H1 (cell line): ENCODE measurements around the gene ZNF470. TPM values are rescaled to one million over a fixed set of nuclear protein-coding genes. Genes with fewer than 3 reads are reported as not detected.

Experiments used
- CTCF ChIA-PET: fragments of 300-600 bp; sonication (Branson Sonifier 250); formaldehyde crosslinking; loops from one replicate; lab custom pipeline; 2021; ENCODE audit not compliant: partially characterized antibody; lab: Charles Lee
- POLR2A ChIA-PET: fragments of 300-600 bp; sonication (Branson Sonifier 250); formaldehyde crosslinking; loops from one replicate; lab custom pipeline; 2021; ENCODE audit warnings: inconsistent platforms; ENCODE audit not compliant: partially characterized antibody; lab: Charles Lee
- DNase-seq, 2 experiments: peaks; one replicate each; pipeline versions ENCODE4 v3.0.0 to v3.0.0-alpha.2; 2010 to 2022; ENCODE audit warnings: low spot score in 2 of 2, low read depth in 1 of 2, mixed read lengths in 1 of 2
- FAIRE-seq: peaks from 2 replicates; lab custom pipeline; 2011; peaks lifted over from hg19 to GRCh38; lab: Jason Lieb, UNC
- H2AFZ ChIP-seq: 2 replicates; pipeline ENCODE4 v1.8.1; 2012; ENCODE audit warnings: low read length, inconsistent platforms
- H2AK5ac ChIP-seq: 2 replicates; pipeline ENCODE4 v1.6.1; 2013; ENCODE audit warnings: low read depth, low read length
- H2BK120ac ChIP-seq: replicated peaks from 2 replicates; pipeline ENCODE3; 2013; ENCODE audit warnings: low read depth, low read length, inconsistent platforms
- H2BK12ac ChIP-seq: 2 replicates; pipeline ENCODE4 v1.6.1; 2013; ENCODE audit warnings: low read depth, low read length
- H2BK15ac ChIP-seq: 2 replicates; pipeline ENCODE4 v1.6.1; 2013; ENCODE audit warnings: low read length
- H2BK20ac ChIP-seq: 2 replicates; pipeline ENCODE4 v1.6.1; 2013; ENCODE audit warnings: low read length
- H2BK5ac ChIP-seq: 2 replicates; pipeline ENCODE4 v1.6.1; 2013; ENCODE audit warnings: low read depth, low read length
- H3K14ac ChIP-seq: 2 replicates; pipeline ENCODE4 v1.6.1; 2013; ENCODE audit warnings: inconsistent platforms; ENCODE audit not compliant: insufficient read length
- H3K18ac ChIP-seq: 2 replicates; pipeline ENCODE4 v1.6.1; 2013; ENCODE audit warnings: low read length; ENCODE audit errors: extremely low read depth
- H3K23ac ChIP-seq: 2 replicates; pipeline ENCODE4 v1.6.1; 2013; ENCODE audit warnings: inconsistent platforms; ENCODE audit not compliant: insufficient read length
- H3K23me2 ChIP-seq: 2 replicates; pipeline ENCODE4 v1.6.1; 2013; ENCODE audit warnings: low read depth, low read length
- H3K27ac ChIP-seq: 2 replicates; pipeline ENCODE4 v1.6.1; 2011; ENCODE audit warnings: low read depth, low read length, inconsistent platforms
- H3K27me3 ChIP-seq, 4 experiments: replicated peaks in 1 of 4; 1 replicate in 1 of 4; 2 replicates in 3 of 4; pipeline versions ENCODE4 v1.6.1 to v1.8.1; 2011 to 2013; ENCODE audit warnings: low read length in 3 of 4, mild to moderate bottlenecking in 3 of 4, inconsistent platforms in 2 of 4, mixed read lengths in 2 of 4, moderate library complexity in 1 of 4; ENCODE audit not compliant: control insufficient read depth in 3 of 4, insufficient read depth in 3 of 4; ENCODE audit errors: extremely low read depth in 1 of 4
- H3K36me3 ChIP-seq, 4 experiments: 2 replicates each; pipeline versions ENCODE4 v1.6.1 to v1.8.1; 2011 to 2013; ENCODE audit warnings: mild to moderate bottlenecking in 4 of 4, low read length in 3 of 4, moderate library complexity in 2 of 4, control low read depth in 1 of 4, inconsistent platforms in 1 of 4; ENCODE audit not compliant: insufficient read depth in 4 of 4, control insufficient read depth in 2 of 4
- H3K4ac ChIP-seq: replicated peaks from 2 replicates; pipeline ENCODE3; 2013; ENCODE audit warnings: low read length, low read depth, mixed read lengths, inconsistent platforms; ENCODE audit not compliant: insufficient read length
- H3K4me1 ChIP-seq, 4 experiments: replicated peaks in 1 of 4; 1 replicate in 1 of 4; 2 replicates in 3 of 4; pipeline versions ENCODE4 v1.6.1 to v1.8.1; 2011 to 2013; ENCODE audit warnings: low read length in 3 of 4, inconsistent platforms in 2 of 4, mixed read lengths in 1 of 4; ENCODE audit not compliant: insufficient read depth in 4 of 4, control insufficient read depth in 3 of 4
- H3K4me2 ChIP-seq, 2 experiments: 2 replicates each; pipeline versions ENCODE4 v1.6.1 to v1.8.1; 2011 to 2013; ENCODE audit warnings: low read depth in 2 of 2, low read length in 2 of 2, control low read depth in 1 of 2, inconsistent platforms in 1 of 2, mild to moderate bottlenecking in 1 of 2; ENCODE audit not compliant: insufficient read depth in 1 of 2
- H3K4me3 ChIP-seq, 4 experiments: fragments of 200-600, 300-600 bp in 1 of 4; sonication (generic), shearing (Covaris generic), sonication (Bioruptor Twin) in 1 of 4; 2 replicates each; pipeline versions ENCODE4 v1.5.1 to v1.8.1; 2011 to 2016; ENCODE audit warnings: low read length in 4 of 4, low read depth in 3 of 4, control low read depth in 2 of 4, inconsistent platforms in 2 of 4, mild to moderate bottlenecking in 2 of 4, mixed read lengths in 1 of 4, moderate library complexity in 1 of 4; ENCODE audit not compliant: insufficient read depth in 2 of 4; ENCODE audit errors: extremely low read depth in 1 of 4
- H3K56ac ChIP-seq: replicated peaks from 2 replicates; pipeline ENCODE3; 2013; ENCODE audit warnings: low read depth, mild to moderate bottlenecking, mixed read lengths, low read length, inconsistent platforms; ENCODE audit not compliant: insufficient read length
- H3K79me1 ChIP-seq: 2 replicates; pipeline ENCODE4 v1.6.1; 2013; ENCODE audit warnings: low read depth, low read length, control low read depth
- H3K79me2 ChIP-seq, 2 experiments: 2 replicates each; pipeline versions ENCODE4 v1.6.1 to v1.8.1; 2012 to 2013; ENCODE audit warnings: low read length in 2 of 2, mild to moderate bottlenecking in 2 of 2, inconsistent platforms in 1 of 2; ENCODE audit not compliant: insufficient read depth in 2 of 2, control insufficient read depth in 1 of 2
- H3K9ac ChIP-seq, 4 experiments: replicated peaks in 1 of 4; 1 replicate in 1 of 4; 2 replicates in 3 of 4; pipeline versions ENCODE4 v1.6.1 to v1.8.1; 2011 to 2013; ENCODE audit warnings: low read depth in 3 of 4, low read length in 3 of 4, control low read depth in 2 of 4, mild to moderate bottlenecking in 2 of 4, moderate library complexity in 2 of 4, inconsistent platforms in 1 of 4; ENCODE audit errors: extremely low read depth in 1 of 4
- H3K9me3 ChIP-seq, 2 experiments: 2 replicates each; pipeline versions ENCODE4 v1.6.1 to v1.8.1; 2012 to 2013; ENCODE audit warnings: mild to moderate bottlenecking in 2 of 2, moderate library complexity in 2 of 2, control low read depth in 1 of 2, inconsistent platforms in 1 of 2, low read depth in 1 of 2, low read length in 1 of 2, mixed read lengths in 1 of 2; ENCODE audit not compliant: insufficient read depth in 2 of 2
- H4K20me1 ChIP-seq, 2 experiments: replicated peaks in 1 of 2; 2 replicates each; pipeline versions ENCODE3 to v1.8.1; 2011 to 2013; ENCODE audit warnings: inconsistent platforms in 2 of 2, low read length in 2 of 2, mild to moderate bottlenecking in 1 of 2; ENCODE audit not compliant: insufficient read depth in 2 of 2, control insufficient read depth in 1 of 2
- H4K5ac ChIP-seq: 2 replicates; pipeline ENCODE4 v1.6.1; 2013; ENCODE audit warnings: low read length, low read depth, mixed read lengths, inconsistent platforms; ENCODE audit not compliant: insufficient read length
- H4K8ac ChIP-seq: 2 replicates; pipeline ENCODE4 v1.8.0; 2013; ENCODE audit warnings: mild to moderate bottlenecking, moderate library complexity, low read length, inconsistent platforms; ENCODE audit not compliant: insufficient read depth; ENCODE audit errors: extremely low read depth
- H4K91ac ChIP-seq: replicated peaks from 2 replicates; pipeline ENCODE3; 2013; ENCODE audit warnings: low read length, mixed read lengths, inconsistent platforms; ENCODE audit not compliant: insufficient read length
- BACH1 ChIP-seq: IDR thresholded peaks from 2 replicates; pipeline ENCODE4 v1.6.1; 2012; ENCODE audit warnings: low read length, improper control_type of control experiment
- CBX5 ChIP-seq: fragments of 300-800, 300-1000 bp; sonication (generic); IDR thresholded peaks from 2 replicates; pipeline ENCODE4 v1.7.1; 2016; ENCODE audit warnings: antibody characterized with exemption, low read length, low read depth
- CREB1 ChIP-seq: IDR thresholded peaks from 2 replicates; pipeline ENCODE4 v1.6.1; 2012; ENCODE audit warnings: inconsistent platforms
- GTF2F1 ChIP-seq: IDR thresholded peaks from 2 replicates; pipeline ENCODE4 v1.6.1; 2012; ENCODE audit warnings: low read depth, low read length, improper control_type of control experiment, borderline replicate concordance
- JUN ChIP-seq: IDR thresholded peaks from 2 replicates; pipeline ENCODE4 v1.6.1; 2011; ENCODE audit warnings: low read depth, mild to moderate bottlenecking, improper control_type of control experiment, low read length
- MAFK ChIP-seq: IDR thresholded peaks from 2 replicates; pipeline ENCODE4 v1.6.1; 2012; ENCODE audit warnings: low read depth, mild to moderate bottlenecking, improper control_type of control experiment, low read length
- NANOG ChIP-seq: IDR thresholded peaks from 2 replicates; pipeline ENCODE4 v1.6.1; 2011; ENCODE audit warnings: low read length, low read depth, mild to moderate bottlenecking, inconsistent platforms; ENCODE audit not compliant: insufficient read depth, poor library complexity, severe bottlenecking
- POLR2A ChIP-seq, 2 experiments: IDR thresholded peaks; 1 replicate in 1 of 2; 2 replicates in 1 of 2; pipeline ENCODE4 v1.6.1; 2011; ENCODE audit warnings: low read depth in 2 of 2, low read length in 2 of 2, mild to moderate bottlenecking in 2 of 2; ENCODE audit errors: control extremely low read depth in 1 of 2
- RXRA ChIP-seq: IDR thresholded peaks from 2 replicates; pipeline ENCODE4 v1.6.1; 2011; ENCODE audit warnings: low read depth, mild to moderate bottlenecking, low read length, moderate library complexity; ENCODE audit not compliant: insufficient read depth
- SAP30 ChIP-seq: fragments of 300-600 bp; sonication (generic); IDR thresholded peaks from 2 replicates; pipeline ENCODE4 v1.7.1; 2012; ENCODE audit warnings: low read length, moderate library complexity, mild to moderate bottlenecking, inconsistent platforms; ENCODE audit not compliant: insufficient read depth, insufficient replicate concordance
- SP1 ChIP-seq: IDR thresholded peaks from 2 replicates; pipeline ENCODE4 v1.6.1; 2011; ENCODE audit warnings: low read depth, low read length
- SP2 ChIP-seq: IDR thresholded peaks from 2 replicates; pipeline ENCODE4 v1.6.1; 2012; ENCODE audit warnings: mild to moderate bottlenecking, low read length, inconsistent platforms
- SRF ChIP-seq: IDR thresholded peaks from 2 replicates; pipeline ENCODE4 v1.6.1; 2011; ENCODE audit warnings: mild to moderate bottlenecking, low read depth, low read length, moderate library complexity
- SUZ12 ChIP-seq: fragments of 200-600 bp; sonication (generic); IDR thresholded peaks from 2 replicates; pipeline ENCODE4 v1.6.1; 2012; ENCODE audit warnings: mild to moderate bottlenecking, inconsistent platforms, low read length, moderate library complexity, mixed read lengths
- TAF7 ChIP-seq: optimal IDR thresholded peaks from 2 replicates; pipeline ENCODE3; 2011; ENCODE audit warnings: low read depth, mild to moderate bottlenecking, inconsistent platforms, low read length, moderate library complexity, borderline replicate concordance
- TEAD4 ChIP-seq: IDR thresholded peaks from 2 replicates; pipeline ENCODE4 v1.6.1; 2012; ENCODE audit warnings: low read depth, low read length, inconsistent platforms, mixed read lengths
- WGBS, 2 experiments: shearing (Covaris generic) in 1 of 2; methylation state at CpG; one replicate each; pipeline versions ENCODE4 v1.1.6 to v1.1.7; 2013 to 2015; ENCODE audit warnings: low lambda C conversion rate in 2 of 2, mixed read lengths in 2 of 2, inconsistent platforms in 1 of 2, low coverage in 1 of 2, missing lambda C conversion rate in 1 of 2; ENCODE audit not compliant: insufficient replicate concordance in 2 of 2, insufficient coverage in 1 of 2, insufficient read length in 1 of 2; ENCODE audit errors: extremely low coverage in 1 of 2, missing lambda C conversion rate in 1 of 2; 5-methylcytosine and 5-hydroxymethylcytosine counted together
- polyA plus RNA-seq, 7 experiments: library from polyadenylated mRNA; depleted of rRNA in 3 of 7; stranded (reverse) in 5 of 7; unstranded in 2 of 7; fragments of >200 nt in 5 of 7; fragments of 200-250 nt in 2 of 7; gene quantifications; 1 replicate in 5 of 7; 2 replicates in 1 of 7; 4 replicates in 1 of 7; pipeline versions ENCODE4 v1.2.1 to v1.2.3, GENCODE V29; 2011 to 2013; ENCODE audit warnings: missing spikeins in 2 of 7, mixed read lengths in 2 of 7
- total RNA-seq: library from RNA; stranded (reverse); fragmentation: NEBNext Ultra II Directional; extraction: Animal tissue kit (Norgen Biotek cat#: 25700); gene quantifications from 2 replicates; pipeline ENCODE4 v1.2.1, GENCODE V29; 2021

Gene ZNF470
- total and polyA plus RNA-seq, 2 of the 8 experiments (the other 6 are each of a cell fraction or from before 2014, with no cell fraction given): 2.0 to 8.8 TPM

DNA sequence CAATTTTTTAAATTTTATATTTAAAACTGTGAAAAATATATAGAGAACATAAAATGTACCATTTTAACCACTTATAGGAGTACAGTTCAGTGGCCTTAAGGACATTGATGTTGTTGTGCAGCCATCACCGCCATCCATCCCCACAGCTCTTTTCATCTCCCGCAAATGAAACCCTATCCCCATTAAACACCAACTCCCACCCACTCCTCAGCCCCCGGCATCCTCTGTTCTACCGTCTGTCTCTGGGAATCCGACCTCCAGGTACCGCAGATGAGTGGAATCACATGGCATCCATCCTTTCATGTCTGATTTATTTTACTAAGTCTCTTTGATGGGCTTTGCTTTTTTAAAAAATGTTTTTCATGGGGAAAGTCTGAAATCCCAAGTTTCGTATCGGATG lies 51.9 kb downstream of the ZNF470 start:
- Histone ChIP-seq H2BK20ac (no peak overlapping the region), H3K9me3 (peaks cover 32 to 67% of the 10 kb centered on the region in 2 experiments; a peak in 3 of 4 replicates), H4K8ac (no peak overlapping the region), H3K23me2 (no peaks in the 10 kb centered on the region), H3K18ac (no peak overlapping the region), H3K56ac (no peak overlapping the region), H2BK15ac (no peak overlapping the region), H2BK12ac (no peak overlapping the region), H2BK5ac (no peak overlapping the region), H3K79me1 (0 out of 2 replicates have a peak, but pooled peaks cover 7% of the 10 kb centered on the region), H3K4ac (no peak overlapping the region), H2AK5ac (no peak overlapping the region), H4K5ac (no peak overlapping the region), H3K27me3 (no peaks in the 10 kb centered on the region), H3K23ac (no peak overlapping the region), H3K4me1 (no peaks in the 10 kb centered on the region), H3K4me2 (no peak overlapping the region), H4K20me1 (no peaks in the 10 kb centered on the region), H4K91ac (no peak overlapping the region), H3K14ac (no peak overlapping the region), H3K4me3 (no peak overlapping the region), H3K36me3 (peaks cover 2 to 29% (median 7%) of the 10 kb centered on the region in 4 experiments; a peak in 5 of 8 replicates), H2AFZ (no peak overlapping the region), H3K27ac (no peak overlapping the region), H3K79me2 (peaks cover 0 to 2% of the 10 kb centered on the region in 2 experiments; a peak in 2 of 4 replicates), H2BK120ac (no peak overlapping the region), H3K9ac (no peak overlapping the region)
- ChIA-PET POLR2A (no interaction called here), CTCF (no interaction called here)
- no peak for DNase-seq
- 93% methylated on average over 8 of the region's 8 CpGs; no CpG with 5 or more reads in 1 of the 2 experiments for WGBS, 2 experiments
- FAIRE-seq: no peak
- TF ChIP-seq SUZ12: no peak
- no peak for TF ChIP-seq SRF
- TF ChIP-seq GTF2F1: no peak
- no peak for TF ChIP-seq CBX5
- no peak for TF ChIP-seq SAP30
- no peak for TF ChIP-seq SP2
- no peak for TF ChIP-seq RXRA
- TF ChIP-seq NANOG: no peak
- TF ChIP-seq JUN: no peak
- TF ChIP-seq MAFK: no peak
- TF ChIP-seq SP1: no peak
- no peak for TF ChIP-seq POLR2A (IDR thresholded peaks at IDR 0.05; ENCODE audit: control extremely low read depth in 1 of 2, low read depth in 2 of 2, low read length in 2 of 2)
- no peak for TF ChIP-seq CREB1
- TF ChIP-seq TAF7: no peak
- no peak for TF ChIP-seq TEAD4
- TF ChIP-seq BACH1: no peak
